GM18526 (cell line): ENCODE data around the gene FKBP2.

ENCODE experiments used
- POLR2A ChIP-seq: IDR thresholded peaks from 3 replicates; pipeline ENCODE4 v1.6.1; 2011; ENCODE audit not compliant: insufficient read length; ENCODE audit errors: extremely low read depth

Gene FKBP2

GRCh38 chr11:64209563-64209843 lies 31.4 kb upstream of the FKBP2 start:
- no peak for TF ChIP-seq POLR2A

- no peak for TF ChIP-seq POLR2A
These were observed 30.4 kb upstream of the FKBP2 start for GRCh38 chr11:64210301-64211020.

DNA sequence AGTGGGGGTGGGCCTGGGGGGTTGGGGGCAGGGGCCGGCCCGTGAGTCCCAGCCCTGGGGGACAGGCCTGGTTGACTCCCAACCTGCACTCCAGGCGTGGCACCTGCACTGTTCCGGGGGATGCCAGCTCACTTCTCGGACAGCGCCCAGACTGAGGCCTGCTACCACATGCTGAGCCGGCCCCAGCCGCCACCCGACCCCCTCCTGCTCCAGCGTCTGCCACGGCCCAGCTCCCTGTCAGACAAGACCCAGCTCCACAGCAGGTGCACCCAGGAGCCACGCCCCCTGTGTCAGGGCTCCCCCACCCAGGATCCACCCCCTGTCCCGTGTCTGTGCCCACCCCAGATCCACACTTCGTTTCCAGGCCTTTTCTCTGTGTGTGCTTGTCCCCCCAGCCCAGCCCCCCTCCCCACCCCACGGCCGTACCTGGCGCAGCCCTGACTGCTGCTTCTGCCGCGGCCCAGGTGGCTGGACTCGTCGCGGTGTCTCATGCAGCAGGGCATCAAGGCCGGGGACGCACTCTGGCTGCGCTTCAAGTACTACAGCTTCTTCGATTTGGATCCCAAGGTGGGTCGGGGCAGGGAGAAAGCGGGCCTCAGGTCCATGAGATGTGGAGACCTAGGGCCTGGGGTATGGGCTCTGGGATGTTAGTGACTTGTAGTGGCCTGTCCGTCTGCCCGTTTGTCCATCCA lies 29.6 kb upstream of the FKBP2 start:
- TF ChIP-seq POLR2A, result no peak

GRCh38 chr11:64216879-64217278 lies 24.0 kb upstream of the FKBP2 start:
- no peak for TF ChIP-seq POLR2A

DNA sequence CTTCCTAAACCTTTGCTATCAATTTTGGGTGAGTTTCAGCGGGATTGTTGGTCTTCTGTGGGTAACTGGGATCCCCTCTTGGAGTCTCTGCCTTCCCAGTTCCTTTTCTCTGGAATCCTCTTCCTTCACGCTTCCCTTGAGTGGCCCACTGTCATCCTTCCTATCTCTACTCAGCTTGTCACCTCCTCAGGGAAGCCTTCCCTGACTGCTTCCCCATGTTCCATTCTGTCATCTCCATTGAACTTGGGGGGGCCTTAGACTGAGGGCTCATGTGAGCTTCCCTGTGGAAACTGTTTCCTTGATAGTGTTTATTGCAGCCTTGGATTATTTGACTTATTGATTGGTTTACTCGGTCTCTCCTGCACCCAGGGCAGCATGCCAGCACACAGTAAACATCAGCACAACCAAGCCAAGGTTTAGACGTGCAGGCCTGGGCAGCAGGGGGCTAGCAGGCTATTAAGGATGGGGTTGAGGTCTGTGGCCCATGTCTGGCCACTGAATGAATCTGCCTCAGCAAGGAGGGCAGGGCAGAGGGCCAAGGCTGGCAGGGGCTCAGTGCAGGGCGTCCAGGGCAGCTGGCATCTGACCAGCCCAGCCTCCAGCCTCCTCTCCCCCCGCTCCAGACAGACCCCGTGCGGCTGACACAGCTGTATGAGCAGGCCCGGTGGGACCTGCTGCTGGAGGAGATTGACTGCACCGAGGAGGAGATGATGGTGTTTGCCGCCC lies 22.1 kb upstream of the FKBP2 start:
- TF ChIP-seq POLR2A, result no peak

- no peak for TF ChIP-seq POLR2A
These were observed 21.6 kb upstream of the FKBP2 start for GRCh38 chr11:64219354-64219684.

GRCh38 chr11:64219755-64220154 lies 21.1 kb upstream of the FKBP2 start:
- TF ChIP-seq POLR2A, result no peak

GRCh38 chr11:64220271-64220670 lies 20.6 kb upstream of the FKBP2 start:
- TF ChIP-seq POLR2A, result peak; percentile 5

- TF ChIP-seq POLR2A, result peak; percentile 3
These were observed 20.1 kb upstream of the FKBP2 start for GRCh38 chr11:64220798-64221197.

DNA sequence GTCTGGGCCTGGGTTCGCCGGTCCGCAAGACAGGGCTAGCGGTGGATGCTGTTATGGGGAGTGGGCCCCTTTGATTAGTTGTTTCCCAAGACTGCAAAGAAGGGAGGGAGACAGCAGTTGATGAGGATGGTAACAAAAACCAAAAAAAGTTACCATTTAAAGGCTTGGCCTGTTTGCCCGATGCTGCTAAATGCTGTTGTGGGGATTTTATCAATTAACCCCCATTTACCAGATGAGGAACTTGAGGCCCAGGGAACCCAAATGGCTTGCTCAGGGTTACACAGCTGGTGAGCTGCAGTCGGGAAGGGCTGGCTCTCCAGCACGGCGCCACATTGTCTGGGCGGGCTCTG lies 18.3 kb upstream of the FKBP2 start:
- no peak for TF ChIP-seq POLR2A

DNA sequence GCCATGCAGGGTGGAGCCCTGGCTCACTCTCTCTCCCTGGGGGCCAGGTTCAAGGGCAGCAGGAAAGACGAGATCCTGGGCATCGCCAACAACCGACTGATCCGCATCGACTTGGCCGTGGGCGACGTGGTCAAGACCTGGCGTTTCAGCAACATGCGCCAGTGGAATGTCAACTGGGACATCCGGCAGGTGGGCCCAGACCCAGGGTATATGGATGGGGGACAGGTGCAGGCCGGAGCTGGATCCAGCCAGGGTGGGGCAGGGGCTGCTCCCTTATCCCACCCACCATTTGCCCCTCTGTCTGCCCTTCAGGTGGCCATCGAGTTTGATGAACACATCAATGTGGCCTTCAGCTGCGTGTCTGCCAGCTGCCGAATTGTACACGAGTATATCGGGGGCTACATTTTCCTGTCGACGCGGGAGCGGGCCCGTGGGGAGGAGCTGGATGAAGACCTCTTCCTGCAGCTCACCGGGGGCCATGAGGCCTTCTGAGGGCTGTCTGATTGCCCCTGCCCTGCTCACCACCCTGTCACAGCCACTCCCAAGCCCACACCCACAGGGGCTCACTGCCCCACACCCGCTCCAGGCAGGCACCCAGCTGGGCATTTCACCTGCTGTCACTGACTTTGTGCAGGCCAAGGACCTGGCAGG lies 17.8 kb upstream of the FKBP2 start:
- no peak for TF ChIP-seq POLR2A

GRCh38 chr11:64224151-64224890 lies 16.6 kb upstream of the FKBP2 start:
- TF ChIP-seq POLR2A, result peak; percentile 24

GRCh38 chr11:64224891-64225607 lies 15.8 kb upstream of the FKBP2 start:
- TF ChIP-seq POLR2A, result no peak

- TF ChIP-seq POLR2A, result peak; percentile 80
These were observed 15.0 kb upstream of the FKBP2 start, which contains the start of the genes NUDT22 and TRPT1 for GRCh38 chr11:64225608-64226506. TSS of gene NUDT22 (plus strand) at chr11:64226274. CDS start at chr11:64226653, 379 bp downstream. TSS of gene TRPT1 (minus strand) at chr11:64226186. CDS start at chr11:64225860, 326 bp downstream.
